ENCODE results near the gene DSEL. TPM values are rescaled to one million over a fixed set of nuclear protein-coding genes. Genes with fewer than 3 reads are reported as not detected.

The DSEL gene
- total and polyA plus RNA-seq, 8 donors, result 0.65 to 4.7 (median 2.0) TPM

DNA sequence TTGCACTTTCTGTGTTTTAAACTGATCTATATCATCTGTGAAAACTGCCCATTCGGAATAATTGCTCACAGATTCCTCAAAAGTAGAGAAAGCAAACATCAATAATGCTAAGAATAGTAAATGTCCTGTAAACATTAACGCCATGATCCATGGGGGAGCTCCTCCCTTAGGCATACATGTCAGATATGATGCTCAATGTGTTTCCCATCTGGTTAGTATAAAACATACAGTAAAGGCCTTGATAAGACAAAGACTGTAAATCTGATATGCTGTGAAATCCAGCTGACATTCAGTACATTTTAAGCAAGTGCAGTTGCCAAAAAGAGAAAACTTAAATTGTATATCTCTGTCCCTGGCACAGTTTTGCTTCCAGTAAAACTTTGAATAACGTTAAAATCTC is 2.1 kb downstream of the DSEL start:
- no peaks in the 10 kb centered on the region for H3K9me3 ChIP-seq
- 51 to 63% methylated on average over 3 of the region's 3 CpGs for WGBS, 2 donors
- TF ChIP-seq, protein P1, sequence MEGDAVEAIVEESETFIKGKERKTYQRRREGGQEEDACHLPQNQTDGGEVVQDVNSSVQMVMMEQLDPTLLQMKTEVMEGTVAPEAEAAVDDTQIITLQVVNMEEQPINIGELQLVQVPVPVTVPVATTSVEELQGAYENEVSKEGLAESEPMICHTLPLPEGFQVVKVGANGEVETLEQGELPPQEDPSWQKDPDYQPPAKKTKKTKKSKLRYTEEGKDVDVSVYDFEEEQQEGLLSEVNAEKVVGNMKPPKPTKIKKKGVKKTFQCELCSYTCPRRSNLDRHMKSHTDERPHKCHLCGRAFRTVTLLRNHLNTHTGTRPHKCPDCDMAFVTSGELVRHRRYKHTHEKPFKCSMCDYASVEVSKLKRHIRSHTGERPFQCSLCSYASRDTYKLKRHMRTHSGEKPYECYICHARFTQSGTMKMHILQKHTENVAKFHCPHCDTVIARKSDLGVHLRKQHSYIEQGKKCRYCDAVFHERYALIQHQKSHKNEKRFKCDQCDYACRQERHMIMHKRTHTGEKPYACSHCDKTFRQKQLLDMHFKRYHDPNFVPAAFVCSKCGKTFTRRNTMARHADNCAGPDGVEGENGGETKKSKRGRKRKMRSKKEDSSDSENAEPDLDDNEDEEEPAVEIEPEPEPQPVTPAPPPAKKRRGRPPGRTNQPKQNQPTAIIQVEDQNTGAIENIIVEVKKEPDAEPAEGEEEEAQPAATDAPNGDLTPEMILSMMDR (IDR thresholded peaks at IDR 0.05), result no peak
- H3K4me3 ChIP-seq, result no peak overlapping the region
- ATAC-seq, result no peak
- no peaks in the 10 kb centered on the region for H3K27me3 ChIP-seq
- DNase-seq, result no peak
- H3K36me3 ChIP-seq, result no peaks in the 10 kb centered on the region
- no peak overlapping the region for H3K27ac ChIP-seq
- no peak for FAIRE-seq
- peaks cover 0 to 7% (median 3%) of the 10 kb centered on the region in 3 donors for H3K4me1 ChIP-seq
- intact Hi-C loops (cut with DNase I), result no loop called here

DNA sequence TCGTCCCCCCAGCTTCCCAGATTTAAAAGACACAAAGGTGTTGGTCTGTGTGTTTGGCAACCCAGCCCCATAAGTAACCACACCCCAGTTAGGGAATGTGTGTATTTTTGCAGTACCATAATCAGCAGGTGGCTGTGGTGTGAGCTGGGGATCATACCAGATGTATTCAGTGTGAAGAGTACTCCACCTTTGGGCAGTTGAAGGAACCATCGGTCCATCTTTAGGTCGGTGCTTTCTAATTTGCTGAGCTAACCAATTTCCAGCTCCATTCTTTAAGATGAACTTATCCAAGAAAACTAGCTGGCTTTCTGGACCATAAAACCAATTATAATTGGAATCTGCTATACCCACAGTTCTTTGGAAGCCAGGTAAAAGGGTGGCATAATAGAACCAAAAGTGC is 3.2 kb downstream of the DSEL start:
- intact Hi-C loops (cut with DNase I), result no loop called here
- H3K27ac ChIP-seq, result no peak overlapping the region
- no peak for DNase-seq
- H3K9me3 ChIP-seq, result no peaks in the 10 kb centered on the region
- 51 to 71% methylated on average over 3 of the region's 3 CpGs for WGBS, 2 donors
- no peak for FAIRE-seq
- H3K36me3 ChIP-seq, result no peaks in the 10 kb centered on the region
- peaks cover 0 to 7% (median 3%) of the 10 kb centered on the region in 3 donors for H3K4me1 ChIP-seq
- H3K27me3 ChIP-seq, result no peaks in the 10 kb centered on the region
- no peak overlapping the region for H3K4me3 ChIP-seq
- TF ChIP-seq, protein P1 (IDR thresholded peaks at IDR 0.05), result no peak
- ATAC-seq, result no peak

DNA sequence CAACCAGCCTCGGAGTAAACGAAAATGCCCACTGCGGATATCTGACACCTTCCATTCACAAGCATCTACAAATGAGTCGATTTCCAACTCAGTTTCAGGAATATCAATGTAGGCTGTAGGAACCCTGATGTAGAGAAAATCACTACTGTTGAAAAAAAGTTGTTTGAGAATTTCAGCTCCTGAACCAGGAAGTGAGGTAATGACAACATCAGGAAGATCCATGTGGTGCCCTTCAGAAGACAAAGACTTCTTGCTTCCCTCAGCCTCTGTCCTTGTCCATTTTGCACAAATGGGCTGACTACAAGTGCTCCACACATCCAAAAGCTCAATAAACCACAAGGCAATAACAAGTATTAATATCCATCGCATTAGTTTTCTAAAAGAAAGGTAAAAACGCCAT is 4.7 kb downstream of the DSEL start:
- Histone ChIP-seq H3K27ac (no peak overlapping the region), H3K4me1 (no peaks in the 10 kb centered on the region), H3K36me3 (no peaks in the 10 kb centered on the region), H3K4me3 (no peak overlapping the region), H3K9me3 (no peaks in the 10 kb centered on the region), H3K27me3 (no peaks in the 10 kb centered on the region)
- ATAC-seq (no peak), FAIRE-seq (no peak), DNase-seq (no peak)
- TF ChIP-seq, protein P1 (IDR thresholded peaks at IDR 0.05), result no peak
- WGBS, 2 donors, result 75 to 85% methylated on average over 6 of the region's 6 CpGs
- intact Hi-C loops (cut with DNase I), result no loop called here

DNA sequence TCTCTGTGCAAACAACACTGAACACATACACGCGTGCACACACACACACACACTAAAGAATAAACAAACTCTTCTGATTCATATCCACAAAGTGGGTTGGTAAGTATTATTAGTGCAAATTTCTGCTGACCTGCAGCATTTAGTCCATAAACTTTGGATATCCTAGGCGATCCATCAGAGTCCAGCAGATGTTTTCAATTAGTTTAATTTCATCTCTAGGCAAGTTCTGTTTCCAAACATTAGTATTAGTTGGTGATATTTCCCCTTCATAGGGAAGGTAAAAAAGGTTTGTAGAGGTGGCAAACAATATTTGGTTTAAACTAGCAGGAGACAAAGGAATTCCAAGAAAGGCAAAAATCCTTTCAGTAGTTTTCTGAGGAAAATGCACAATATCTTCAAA is 5.7 kb downstream of the DSEL start:
- H3K27ac ChIP-seq, result no peak overlapping the region
- H3K9me3 ChIP-seq, result no peaks in the 10 kb centered on the region
- TF ChIP-seq, protein P1 (IDR thresholded peaks at IDR 0.05), result no peak
- H3K4me3 ChIP-seq, result no peak overlapping the region
- DNase-seq, result no peak
- no peaks in the 10 kb centered on the region for H3K27me3 ChIP-seq
- no peak for FAIRE-seq
- no peaks in the 10 kb centered on the region for H3K4me1 ChIP-seq
- WGBS, 2 donors, result 58 to 59% methylated on average over 3 of the region's 3 CpGs
- intact Hi-C loops (cut with DNase I), result no loop called here
- no peaks in the 10 kb centered on the region for H3K36me3 ChIP-seq
- no peak for ATAC-seq

DNA sequence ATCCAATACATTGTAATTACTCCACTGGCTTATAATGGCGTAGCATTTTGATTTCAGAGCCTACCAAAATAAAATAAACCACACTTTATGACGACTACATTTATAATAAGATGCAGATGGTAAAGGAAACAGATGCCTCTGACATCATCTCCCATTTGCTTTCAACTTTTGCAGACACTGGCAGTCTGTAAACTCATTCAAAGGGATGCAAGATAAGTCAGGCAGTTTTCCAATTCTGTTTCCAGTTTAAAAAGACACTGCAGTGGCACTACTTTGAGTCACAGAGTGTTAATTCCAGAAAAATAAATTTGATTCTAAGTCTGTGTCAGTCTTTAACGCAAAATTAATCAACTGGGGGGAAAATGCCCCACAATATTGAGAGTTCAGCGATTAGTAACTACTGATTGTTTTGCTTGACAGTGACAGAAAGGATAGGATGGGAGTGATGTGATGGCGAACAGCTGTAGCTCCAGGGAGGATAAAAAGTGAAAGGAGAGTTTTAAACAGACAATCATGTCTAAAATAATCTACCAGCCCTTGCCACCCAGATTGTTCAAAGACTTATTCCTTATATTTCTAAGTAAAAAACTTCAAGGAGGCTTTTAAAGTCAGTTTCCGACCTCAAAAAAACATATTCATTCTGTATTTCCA is 6.7 kb downstream of the DSEL start:
- H3K4me1 ChIP-seq, result no peaks in the 10 kb centered on the region
- no peaks in the 10 kb centered on the region for H3K9me3 ChIP-seq
- H3K27me3 ChIP-seq, result no peaks in the 10 kb centered on the region
- no peak overlapping the region for H3K27ac ChIP-seq
- H3K4me3 ChIP-seq, result no peak overlapping the region
- intact Hi-C loops (cut with DNase I), result no loop called here
- ATAC-seq, result no peak
- DNase-seq, result no peak
- WGBS, 2 donors, result 69 to 85% methylated on average over 6 of the region's 6 CpGs
- TF ChIP-seq, protein P1 (IDR thresholded peaks at IDR 0.05), result no peak
- FAIRE-seq, result no peak
- no peaks in the 10 kb centered on the region for H3K36me3 ChIP-seq

Data from pancreas (tissue), 10 donors.